NCI-H1417 (cell line): ENCODE data around the gene BDH1.
"Not testable (repeated sequence)": the region's sequence is repeated elsewhere in the genome, so short reads cannot be mapped to it uniquely, and the experiment has no call there.

Source experiments
- DNase-seq, 3 experiments: peaks; one replicate each; lab custom pipeline; 2025; lab: John Stamatoyannopoulos, UW

The BDH1 gene

GRCh38 chr3:197555281-197556261 lies at the start of gene BDH1:
Gene BDH1 (minus strand): TSS chr3:197555968. CDS start chr3:197546443, 9,525 bp downstream.
- peak; percentile 56 to 94 (median 89) for DNase-seq

GRCh38 chr3:197603317-197603933 lies 47.7 kb upstream of the BDH1 start:
- DNase-seq, result no peak

- DNase-seq, result not testable (repeated sequence)
These were observed 46.6 kb upstream of the BDH1 start for GRCh38 chr3:197602351-197602750.

- DNase-seq, result not testable (repeated sequence)
These were observed 45.7 kb upstream of the BDH1 start for GRCh38 chr3:197601566-197601840.

- no peak for DNase-seq
These were observed 45.2 kb upstream of the BDH1 start for GRCh38 chr3:197600796-197601565.

GRCh38 chr3:197599089-197599765 lies 43.5 kb upstream of the BDH1 start:
- no peak for DNase-seq

GRCh38 chr3:197598404-197598980 lies 42.7 kb upstream of the BDH1 start:
- DNase-seq, result no peak

- no peak for DNase-seq
These were observed 41.6 kb upstream of the BDH1 start for GRCh38 chr3:197597335-197597734.

- peak in 1 of 3 experiments; percentile 14 for DNase-seq
These were observed 39.9 kb upstream of the BDH1 start for GRCh38 chr3:197595470-197596185.

- no peak for DNase-seq
These were observed 37.2 kb upstream of the BDH1 start for GRCh38 chr3:197593046-197593380.

GRCh38 chr3:197592361-197593045 lies 36.7 kb upstream of the BDH1 start:
- no peak for DNase-seq

GRCh38 chr3:197591816-197592215 lies 36.0 kb upstream of the BDH1 start:
- no peak for DNase-seq

- no peak for DNase-seq
These were observed 34.7 kb upstream of the BDH1 start for GRCh38 chr3:197590313-197590962.

- DNase-seq, result no peak
These were observed 33.8 kb upstream of the BDH1 start for GRCh38 chr3:197589545-197589944.

GRCh38 chr3:197586768-197587167 lies 31.0 kb upstream of the BDH1 start:
- DNase-seq, result not testable (repeated sequence)

- DNase-seq, result no peak
These were observed 30.4 kb upstream of the BDH1 start for GRCh38 chr3:197586181-197586580.

- DNase-seq, result no peak
These were observed 29.0 kb upstream of the BDH1 start for GRCh38 chr3:197584733-197585132.

- no peak for DNase-seq
These were observed 27.6 kb upstream of the BDH1 start for GRCh38 chr3:197583371-197583770.

- no peak for DNase-seq
These were observed 24.5 kb upstream of the BDH1 start for GRCh38 chr3:197580253-197580691.

GRCh38 chr3:197578376-197578775 lies 22.6 kb upstream of the BDH1 start:
- DNase-seq, result no peak
